Left lung (tissue), 10 donors: Measurements from ENCODE around the gene BANP. TPM values are rescaled to one million over a fixed set of nuclear protein-coding genes. Genes with fewer than 3 reads are reported as not detected.
"Not testable (repeated sequence)": the region's sequence is repeated elsewhere in the genome, so short reads cannot be mapped to it uniquely, and the experiment has no call there.

Experiments used
- ATAC-seq: fragments of 200-7000 bp; cut with Tn5 transposase; one replicate; pipeline ENCODE4 v1.9.1; 2020; ENCODE audit warnings: moderate library complexity
- DNase-seq, 4 donors: peaks; one replicate each; pipeline ENCODE4 v3.0.0-alpha.2; 2013 to 2020
- H3K27ac ChIP-seq, 2 donors: fragments of 200-600 bp; sonication (generic) in 1 of 2; one replicate each; pipeline versions ENCODE4 v1.5.0 to v1.8.0; 2020 to 2021
- H3K27me3 ChIP-seq, 2 donors: fragments of 200-600 bp; sonication (generic) in 1 of 2; one replicate each; pipeline versions ENCODE4 v1.5.0 to v1.8.0; 2020 to 2021
- H3K36me3 ChIP-seq, 2 donors: fragments of 200-600 bp; sonication (generic) in 1 of 2; one replicate each; pipeline versions ENCODE4 v1.5.0 to v1.8.0; 2020 to 2021
- H3K4me1 ChIP-seq, 2 donors: fragments of 200-600 bp; one replicate each; pipeline ENCODE4 v1.8.0; 2021
- H3K4me3 ChIP-seq, 2 donors: fragments of 200-600 bp; sonication (generic) in 1 of 2; one replicate each; pipeline versions ENCODE4 v1.5.0 to v1.8.0; 2020 to 2021; ENCODE audit warnings: mild to moderate bottlenecking in 1 of 2
- H3K9me3 ChIP-seq, 2 donors: fragments of 200-600 bp; sonication (generic) in 1 of 2; one replicate each; pipeline versions ENCODE4 v1.5.0 to v1.8.0; 2020 to 2021
- CTCF ChIP-seq, 2 donors: fragments of 200-600 bp; sonication (generic) in 1 of 2; IDR thresholded peaks; one replicate each; pipeline versions ENCODE4 v1.5.0 to v1.8.0; 2021; ENCODE audit warnings: antibody characterized with exemption in 2 of 2
- intact Hi-C, 2 donors: fragments of 100-400 bp; cut with DNase I; formaldehyde crosslinking; loops; one replicate each; pipeline versions ENCODE4 v1.11.2 to v1.14.2; 2022
- polyA plus RNA-seq, 6 donors: library from polyadenylated mRNA; unstranded; fragments of 120-200 nt; gene quantifications; one replicate each; pipeline ENCODE4 v1.2.1, GENCODE V29; 2013; ENCODE audit not compliant: insufficient read length in 6 of 6
- total RNA-seq, 2 donors: library from RNA; stranded (reverse); fragmentation: NEBNext Ultra II Directional; extraction: Animal tissue kit (Norgen Biotek cat#: 25700); gene quantifications; one replicate each; pipeline ENCODE4 v1.2.1, GENCODE V29; 2021
- donor health status: DM: no; HTN: yes; CAD: no.
- donor health status: DM: no; HTN: no; CAD: no.

BANP gene
- total and polyA plus RNA-seq, 8 donors, result 19.3 to 35.9 (median 23.8) TPM

GRCh38 chr16:88049561-88050545, 98.6 kb downstream of the BANP start:
- H3K9me3 ChIP-seq, result no peaks in the 10 kb centered on the region
- no peaks in the 10 kb centered on the region for H3K4me1 ChIP-seq
- ATAC-seq, result no peak
- TF ChIP-seq CTCF (IDR thresholded peaks at IDR 0.05), result no peak
- DNase-seq, result peak in 1 of 4 donors; percentile 21
- no peak overlapping the region for H3K27ac ChIP-seq
- H3K4me3 ChIP-seq, result no peak overlapping the region
- no peaks in the 10 kb centered on the region for H3K27me3 ChIP-seq
- peaks cover 0 to 63% of the 10 kb centered on the region in 2 donors for H3K36me3 ChIP-seq
- intact Hi-C loops, result no loop called here

GRCh38 chr16:88050952-88051660, 99.9 kb downstream of the BANP start:
- no peak overlapping the region for H3K4me3 ChIP-seq
- intact Hi-C loops, result no loop called here
- H3K27ac ChIP-seq, result no peak overlapping the region
- H3K27me3 ChIP-seq, result no peaks in the 10 kb centered on the region
- H3K36me3 ChIP-seq, result peaks cover 0 to 63% of the 10 kb centered on the region in 2 donors
- no peak for ATAC-seq
- TF ChIP-seq CTCF (IDR thresholded peaks at IDR 0.05), result no peak
- no peaks in the 10 kb centered on the region for H3K4me1 ChIP-seq
- H3K9me3 ChIP-seq, result no peaks in the 10 kb centered on the region
- peak in 1 of 4 donors; percentile 58 for DNase-seq

- Histone ChIP-seq H3K27ac (no peak overlapping the region), H3K36me3 (peaks cover 0 to 68% of the 10 kb centered on the region in 2 donors), H3K27me3 (no peaks in the 10 kb centered on the region), H3K9me3 (no peaks in the 10 kb centered on the region), H3K4me1 (no peaks in the 10 kb centered on the region), H3K4me3 (no peak overlapping the region)
- DNase-seq (no peak), ATAC-seq (no peak)
- intact Hi-C loops, result no loop called here
- no peak for TF ChIP-seq CTCF (IDR thresholded peaks at IDR 0.05)
These were observed 101.4 kb downstream of the BANP start for GRCh38 chr16:88052661-88053060.

GRCh38 chr16:88053479-88053878, 102.2 kb downstream of the BANP start:
- H3K4me1 ChIP-seq, ATAC-seq, H3K27me3 ChIP-seq, H3K9me3 ChIP-seq, H3K27ac ChIP-seq, H3K4me3 ChIP-seq, intact Hi-C loops, DNase-seq: not testable (repeated sequence)
- H3K36me3 ChIP-seq, result peaks cover 0 to 65% of the 10 kb centered on the region in 2 donors

- Histone ChIP-seq H3K36me3 (peaks cover 0 to 64% of the 10 kb centered on the region in 2 donors), H3K27me3 (no peaks in the 10 kb centered on the region), H3K27ac (no peak overlapping the region), H3K4me3 (no peak overlapping the region), H3K4me1 (no peaks in the 10 kb centered on the region), H3K9me3 (no peaks in the 10 kb centered on the region)
- DNase-seq (no peak), ATAC-seq (no peak)
- no peak for TF ChIP-seq CTCF (IDR thresholded peaks at IDR 0.05)
- intact Hi-C loops, result no loop called here
These were observed 104.1 kb downstream of the BANP start for GRCh38 chr16:88055356-88055755.
